ENCODE results near the gene TEX2. TPM values are rescaled to one million over a fixed set of nuclear protein-coding genes. Genes with fewer than 3 reads are reported as not detected.

The TEX2 gene
- polyA plus RNA-seq, 1 donor (not counting 4 experiments of a cell fraction or from before 2014, with no cell fraction given): 44.4 TPM

GRCh38 chr17:64107500-64108236, 155.4 kb downstream of the TEX2 start:
- dilution Hi-C loops (cut with MboI; ENCODE audit: extremely low pct_ligation_motif_present, low sequenced_read_pairs): no loop called here
- no peaks in the 10 kb centered on the region for H3K9me1 ChIP-seq (ENCODE audit: control insufficient read depth, extremely low read depth, insufficient read depth, low read length)
- no peak overlapping the region for H3K27ac ChIP-seq (ENCODE audit: control insufficient read depth, insufficient read depth, low read length)
- H3K4me2 ChIP-seq (ENCODE audit: control insufficient read depth, extremely low read depth, insufficient read depth, low read depth, low read length): no peak overlapping the region
- peaks cover 1 to 7% of the 10 kb centered on the region in 2 experiments for H3K36me3 ChIP-seq (ENCODE audit: control insufficient read depth in 2 of 2, extremely low read depth in 1 of 2, insufficient read depth in 2 of 2, low read length in 2 of 2)
- H2AFZ ChIP-seq (ENCODE audit: control insufficient read depth, low read length): no peak overlapping the region
- peaks cover 14% of the 10 kb centered on the region for H3K79me2 ChIP-seq (ENCODE audit: control insufficient read depth, insufficient read depth, low read length)
- TF ChIP-seq CTCF (optimal IDR thresholded peaks at IDR 0.05 in 1 of 3, IDR thresholded peaks at IDR 0.05 in 1 of 3, conservative IDR thresholded peaks at IDR 0.05 in 1 of 3; ENCODE audit: extremely low read depth in 1 of 3, insufficient read depth in 2 of 3, low read length in 3 of 3) (no peak), EZH2 (IDR thresholded peaks at IDR 0.05; ENCODE audit: low read length) (no peak)
- H3K9me3 ChIP-seq (ENCODE audit: control insufficient read depth, low read depth, low read length): no peaks in the 10 kb centered on the region
- DNase-seq (ENCODE audit: low read depth, low spot score) (no peak), FAIRE-seq (no peak)
- no peak overlapping the region for H3K4me3 ChIP-seq (ENCODE audit: control insufficient read depth in 2 of 3, extremely low read depth in 1 of 3, insufficient read depth in 2 of 3, low read depth in 1 of 3, low read length in 3 of 3)
- H3K4me1 ChIP-seq (ENCODE audit: control insufficient read depth, extremely low read depth, insufficient read depth, low read length): peaks cover 44% of the 10 kb centered on the region
- no peaks in the 10 kb centered on the region for H4K20me1 ChIP-seq (ENCODE audit: control insufficient read depth, extremely low read depth, insufficient read depth, low read length)
- H3K27me3 ChIP-seq (ENCODE audit: control insufficient read depth, extremely low read depth, insufficient read depth, low read length): no peaks in the 10 kb centered on the region
- no peak overlapping the region for H3K9ac ChIP-seq (ENCODE audit: control insufficient read depth, extremely low read depth, insufficient read depth, low read length)

GRCh38 chr17:64106918-64107317, 156.1 kb downstream of the TEX2 start:
- DNase-seq (ENCODE audit: low read depth, low spot score): no peak

More at GRCh38 chr17:64106918-64107317, 156.1 kb downstream of the TEX2 start:
- peak overlapping the region; percentile 50 for H3K4me2 ChIP-seq (ENCODE audit: control insufficient read depth, extremely low read depth, insufficient read depth, low read depth, low read length)
- H3K79me2 ChIP-seq (ENCODE audit: control insufficient read depth, insufficient read depth, low read length): peaks cover 15% of the 10 kb centered on the region
- H3K4me1 ChIP-seq (ENCODE audit: control insufficient read depth, extremely low read depth, insufficient read depth, low read length): peaks cover 49% of the 10 kb centered on the region
- dilution Hi-C loops (cut with MboI; ENCODE audit: extremely low pct_ligation_motif_present, low sequenced_read_pairs): no loop called here
- no peaks in the 10 kb centered on the region for H3K9me1 ChIP-seq (ENCODE audit: control insufficient read depth, extremely low read depth, insufficient read depth, low read length)
- peaks cover 0 to 11% of the 10 kb centered on the region in 2 experiments for H3K36me3 ChIP-seq (ENCODE audit: control insufficient read depth in 2 of 2, extremely low read depth in 1 of 2, insufficient read depth in 2 of 2, low read length in 2 of 2)
- no peaks in the 10 kb centered on the region for H4K20me1 ChIP-seq (ENCODE audit: control insufficient read depth, extremely low read depth, insufficient read depth, low read length)
- H3K4me3 ChIP-seq (ENCODE audit: control insufficient read depth in 2 of 3, extremely low read depth in 1 of 3, insufficient read depth in 2 of 3, low read depth in 1 of 3, low read length in 3 of 3): no peak overlapping the region
- H3K27ac ChIP-seq (ENCODE audit: control insufficient read depth, insufficient read depth, low read length): no peak overlapping the region
- H2AFZ ChIP-seq (ENCODE audit: control insufficient read depth, low read length): no peak overlapping the region
- no peaks in the 10 kb centered on the region for H3K27me3 ChIP-seq (ENCODE audit: control insufficient read depth, extremely low read depth, insufficient read depth, low read length)
- no peak for TF ChIP-seq EZH2 (IDR thresholded peaks at IDR 0.05; ENCODE audit: low read length)
- TF ChIP-seq CTCF (optimal IDR thresholded peaks at IDR 0.05 in 1 of 3, IDR thresholded peaks at IDR 0.05 in 1 of 3, conservative IDR thresholded peaks at IDR 0.05 in 1 of 3; ENCODE audit: extremely low read depth in 1 of 3, insufficient read depth in 2 of 3, low read length in 3 of 3): no peak
- FAIRE-seq: no peak
- H3K9me3 ChIP-seq (ENCODE audit: control insufficient read depth, low read depth, low read length): no peaks in the 10 kb centered on the region
- H3K9ac ChIP-seq (ENCODE audit: control insufficient read depth, extremely low read depth, insufficient read depth, low read length): no peak overlapping the region

All from keratinocyte (primary cell).